ENCODE results near the gene PRPF31. TPM values are rescaled to one million over a fixed set of nuclear protein-coding genes. Genes with fewer than 3 reads are reported as not detected.

The PRPF31 gene
- total and polyA plus RNA-seq, 2 of the 4 experiments (the other 2 are of a cell fraction): 65.4 to 66.1 TPM

DNA sequence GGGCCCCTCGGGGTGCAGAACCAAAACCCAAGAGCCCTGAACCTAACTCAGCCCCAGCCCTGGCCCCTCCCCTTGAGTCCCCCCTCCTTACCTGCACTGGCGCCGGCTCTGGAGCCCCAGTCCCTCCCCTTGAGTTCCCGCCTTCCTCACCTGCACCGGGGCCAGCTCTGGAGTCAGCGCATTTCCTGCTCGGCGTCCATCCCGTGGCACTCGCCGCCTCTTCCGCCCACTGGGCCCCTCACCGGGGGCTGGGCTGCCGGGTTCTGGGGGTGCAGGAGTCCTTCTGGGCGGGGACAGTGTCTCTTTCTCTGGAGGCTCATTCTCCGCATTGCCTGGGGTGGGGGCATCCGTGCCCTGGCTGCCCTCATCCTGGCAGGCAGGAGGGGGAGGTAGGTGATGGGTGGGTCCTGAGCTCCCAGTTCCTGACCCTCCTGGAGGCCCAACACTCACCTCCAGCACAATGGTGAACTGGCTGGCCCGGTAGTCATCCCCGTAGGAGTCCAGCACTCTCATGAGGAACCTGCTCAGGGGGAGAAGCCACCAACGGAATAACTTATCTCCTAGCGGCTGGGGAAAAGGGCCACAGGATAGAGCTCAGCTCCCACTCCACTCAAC lies 7.6 kb upstream of the PRPF31 start:
- Histone ChIP-seq H3K36me3 (ENCODE audit: control insufficient read depth, insufficient read depth, low read length) (peaks cover 47% of the 10 kb centered on the region), H3K4ac (ENCODE audit: low read depth, low read length) (no peak overlapping the region), H2AK9ac (replicated peaks; ENCODE audit: low read depth, low read length, poor library complexity) (no peak overlapping the region), H2AFZ (replicated peaks; ENCODE audit: low read length, poor library complexity) (no peak overlapping the region), H3K18ac (ENCODE audit: low read depth, low read length) (no peak overlapping the region), H3K4me2 (ENCODE audit: low read depth, low read length) (no peak overlapping the region), H3K27me3 (ENCODE audit: control insufficient read depth, insufficient read depth, low read length) (no peaks in the 10 kb centered on the region), H2BK120ac (ENCODE audit: low read depth, low read length) (no peak overlapping the region), H4K91ac (ENCODE audit: insufficient read depth, low read depth, low read length) (no peak overlapping the region), H2BK15ac (ENCODE audit: low read depth, low read length) (no peak overlapping the region), H2BK5ac (ENCODE audit: low read depth, low read length, poor library complexity, severe bottlenecking) (no peak overlapping the region), H4K5ac (ENCODE audit: low read depth, low read length) (no peak overlapping the region), H3K14ac (replicated peaks; ENCODE audit: low read depth, low read length) (no peak overlapping the region), H3K4me1 (ENCODE audit: control insufficient read depth, insufficient read depth, low read length) (no peaks in the 10 kb centered on the region), H4K20me1 (ENCODE audit: insufficient read depth, low read length) (peaks cover 4% of the 10 kb centered on the region; the same call in 1 of the 2 replicates), H4K8ac (ENCODE audit: low read depth in 2 of 2, low read length in 2 of 2) (no peak overlapping the region), H3K56ac (ENCODE audit: extremely low read depth, insufficient read depth, low read length) (no peak overlapping the region), H3K4me3 (ENCODE audit: insufficient read depth, low read depth, low read length) (no peak overlapping the region), H3K79me1 (ENCODE audit: low read depth in 1 of 2, low read length in 2 of 2) (peaks cover 4 to 36% of the 10 kb centered on the region in 2 experiments), H3K9me3 (ENCODE audit: control insufficient read depth, insufficient read depth, low read length) (no peaks in the 10 kb centered on the region), H2BK20ac (ENCODE audit: low read depth, low read length) (no peak overlapping the region), H3K9me1 (ENCODE audit: insufficient read depth, low read length) (no peaks in the 10 kb centered on the region), H3K9ac (ENCODE audit: low read depth, low read length) (no peak overlapping the region), H3K27ac (ENCODE audit: insufficient read depth, low read length) (no peak overlapping the region), H2AK5ac (ENCODE audit: low read depth, low read length) (no peak overlapping the region), H3K23ac (ENCODE audit: low read depth, low read length) (no peak overlapping the region)
- WGBS, 2 experiments (ENCODE audit: extremely low coverage in 2 of 2, insufficient read length in 1 of 2): 77% methylated on average over 6 of the region's 21 CpGs; no CpG with 5 or more reads in 1 of the 2 experiments
- in situ Hi-C loops (cut with MboI; ENCODE audit: low sequenced_read_pairs): loop anchor here (25.0 kb wide), 1 partner anchor 354 kb away; the partner anchor contains the start of genes CDC42EP5 and LENG9
- CTCF ChIA-PET: no interaction called here
- intact Hi-C loops (cut with micrococcal nuclease): loop anchor here (10.0 kb wide), 1 partner anchor 243 kb away; the partner anchor contains the start of gene MYADM
- TF ChIP-seq MAFK (IDR thresholded peaks at IDR 0.05; ENCODE audit: low read depth, low read length) (no peak), CEBPB (IDR thresholded peaks at IDR 0.05; ENCODE audit: low read depth, low read length) (no peak), CHD1 (IDR thresholded peaks at IDR 0.05; ENCODE audit: low read depth, low read length) (no peak), RCOR1 (IDR thresholded peaks at IDR 0.05; ENCODE audit: insufficient replicate concordance, low read length) (no peak), MAZ (IDR thresholded peaks at IDR 0.05; ENCODE audit: borderline replicate concordance, low read depth, low read length) (no peak), POLR2A (IDR thresholded peaks at IDR 0.05; ENCODE audit: low read depth, low read length) (no peak), RAD21 (IDR thresholded peaks at IDR 0.05; ENCODE audit: low read length) (no peak), BHLHE40 (IDR thresholded peaks at IDR 0.05; ENCODE audit: low read depth, low read length) (no peak), NFE2L2 (IDR thresholded peaks at IDR 0.05; ENCODE audit: low read depth, low read length) (no peak), SMC3 (IDR thresholded peaks at IDR 0.05; ENCODE audit: low read depth, low read length) (no peak), FOS (IDR thresholded peaks at IDR 0.05; ENCODE audit: low read depth, low read length) (no peak), MXI1 (IDR thresholded peaks at IDR 0.05; ENCODE audit: borderline replicate concordance, low read depth, low read length) (no peak), RFX5 (IDR thresholded peaks at IDR 0.05; ENCODE audit: low read depth, low read length) (no peak)
- TF ChIP-seq, protein P1, sequence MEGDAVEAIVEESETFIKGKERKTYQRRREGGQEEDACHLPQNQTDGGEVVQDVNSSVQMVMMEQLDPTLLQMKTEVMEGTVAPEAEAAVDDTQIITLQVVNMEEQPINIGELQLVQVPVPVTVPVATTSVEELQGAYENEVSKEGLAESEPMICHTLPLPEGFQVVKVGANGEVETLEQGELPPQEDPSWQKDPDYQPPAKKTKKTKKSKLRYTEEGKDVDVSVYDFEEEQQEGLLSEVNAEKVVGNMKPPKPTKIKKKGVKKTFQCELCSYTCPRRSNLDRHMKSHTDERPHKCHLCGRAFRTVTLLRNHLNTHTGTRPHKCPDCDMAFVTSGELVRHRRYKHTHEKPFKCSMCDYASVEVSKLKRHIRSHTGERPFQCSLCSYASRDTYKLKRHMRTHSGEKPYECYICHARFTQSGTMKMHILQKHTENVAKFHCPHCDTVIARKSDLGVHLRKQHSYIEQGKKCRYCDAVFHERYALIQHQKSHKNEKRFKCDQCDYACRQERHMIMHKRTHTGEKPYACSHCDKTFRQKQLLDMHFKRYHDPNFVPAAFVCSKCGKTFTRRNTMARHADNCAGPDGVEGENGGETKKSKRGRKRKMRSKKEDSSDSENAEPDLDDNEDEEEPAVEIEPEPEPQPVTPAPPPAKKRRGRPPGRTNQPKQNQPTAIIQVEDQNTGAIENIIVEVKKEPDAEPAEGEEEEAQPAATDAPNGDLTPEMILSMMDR (conservative IDR thresholded peaks at IDR 0.05; ENCODE audit: low read depth, low read length): no peak
- TF ChIP-seq, protein P2, sequence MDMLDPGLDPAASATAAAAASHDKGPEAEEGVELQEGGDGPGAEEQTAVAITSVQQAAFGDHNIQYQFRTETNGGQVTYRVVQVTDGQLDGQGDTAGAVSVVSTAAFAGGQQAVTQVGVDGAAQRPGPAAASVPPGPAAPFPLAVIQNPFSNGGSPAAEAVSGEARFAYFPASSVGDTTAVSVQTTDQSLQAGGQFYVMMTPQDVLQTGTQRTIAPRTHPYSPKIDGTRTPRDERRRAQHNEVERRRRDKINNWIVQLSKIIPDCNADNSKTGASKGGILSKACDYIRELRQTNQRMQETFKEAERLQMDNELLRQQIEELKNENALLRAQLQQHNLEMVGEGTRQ (IDR thresholded peaks at IDR 0.05; ENCODE audit: low read depth, low read length): no peak
- TF ChIP-seq, protein P3, sequence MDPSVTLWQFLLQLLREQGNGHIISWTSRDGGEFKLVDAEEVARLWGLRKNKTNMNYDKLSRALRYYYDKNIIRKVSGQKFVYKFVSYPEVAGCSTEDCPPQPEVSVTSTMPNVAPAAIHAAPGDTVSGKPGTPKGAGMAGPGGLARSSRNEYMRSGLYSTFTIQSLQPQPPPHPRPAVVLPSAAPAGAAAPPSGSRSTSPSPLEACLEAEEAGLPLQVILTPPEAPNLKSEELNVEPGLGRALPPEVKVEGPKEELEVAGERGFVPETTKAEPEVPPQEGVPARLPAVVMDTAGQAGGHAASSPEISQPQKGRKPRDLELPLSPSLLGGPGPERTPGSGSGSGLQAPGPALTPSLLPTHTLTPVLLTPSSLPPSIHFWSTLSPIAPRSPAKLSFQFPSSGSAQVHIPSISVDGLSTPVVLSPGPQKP (IDR thresholded peaks at IDR 0.05; ENCODE audit: borderline replicate concordance, low read depth, low read length): no peak
- no TSS peak for BruUV-seq (replicated peaks)
- POLR2A ChIA-PET (ENCODE audit: unreplicated experiment): no interaction called here
- no peak for ATAC-seq (ENCODE audit: low read depth)
- dilution Hi-C loops (cut with HindIII; ENCODE audit: low sequenced_read_pairs, unreplicated experiment): no loop called here
- DNase-seq: no peak
